WTC11 (cell line): Measurements from ENCODE around the gene SOCS7. TPM values are rescaled to one million over a fixed set of nuclear protein-coding genes. Genes with fewer than 3 reads are reported as not detected.
A peak's percentile ranks its signal among the peaks of the same experiment; 100 is the strongest.

ENCODE experiments used
- ATAC-seq: fragments of 200-7000 bp; cut with Tn5 transposase; 2 replicates; pipeline ENCODE4 v1.10.0; 2021; ENCODE audit warnings: mild to moderate bottlenecking, moderate library complexity
- CTCF ChIA-PET: fragments of 300-600 bp; sonication (Branson Sonifier 250); formaldehyde crosslinking; loops from one replicate; lab custom pipeline; 2021; ENCODE audit warnings: antibody characterized with exemption; lab: Charles Lee
- POLR2A ChIA-PET: fragments of 350-600 bp; sonication (Branson Sonifier 250); formaldehyde crosslinking; loops from one replicate; lab custom pipeline; 2021; ENCODE audit warnings: antibody characterized with exemption; lab: Charles Lee
- DNase-seq: peaks from one replicate; pipeline ENCODE4 v3.0.0; 2021; ENCODE audit warnings: low spot score
- H3K27ac Mint-ChIP-seq: 2 replicates; pipeline ENCODE4 v1.8.0; 2021; ENCODE audit warnings: mixed read lengths
- H3K27me3 Mint-ChIP-seq: 2 replicates; pipeline ENCODE4 v1.8.0; 2021; ENCODE audit warnings: low read depth, mild to moderate bottlenecking, moderate library complexity, mixed read lengths
- H3K36me3 Mint-ChIP-seq: 2 replicates; pipeline ENCODE4 v1.8.0; 2021; ENCODE audit warnings: mixed read lengths
- H3K4me1 Mint-ChIP-seq: 2 replicates; pipeline ENCODE4 v1.8.0; 2022; ENCODE audit warnings: mixed read lengths
- H3K4me3 Mint-ChIP-seq: 2 replicates; pipeline ENCODE4 v1.8.0; 2021; ENCODE audit warnings: mild to moderate bottlenecking, moderate library complexity, mixed read lengths
- H3K9me3 Mint-ChIP-seq: 2 replicates; pipeline ENCODE4 v1.8.0; 2021; ENCODE audit warnings: mixed read lengths
- ESRRA ChIP-seq: sonication (generic); formaldehyde crosslinking; IDR thresholded peaks from 2 replicates; pipeline ENCODE4 v1.8.1; 2022; ENCODE audit warnings: mild to moderate bottlenecking, missing genetic modification reagents, borderline replicate concordance
- FOXP1 ChIP-seq: sonication (generic); formaldehyde crosslinking; IDR thresholded peaks from 2 replicates; pipeline ENCODE4 v1.8.0; 2022; ENCODE audit warnings: missing genetic modification reagents, mild to moderate bottlenecking, moderate library complexity, borderline replicate concordance
- GABPB1 ChIP-seq: sonication (generic); formaldehyde crosslinking; IDR thresholded peaks from 2 replicates; pipeline ENCODE4 v1.8.1; 2023; ENCODE audit warnings: mild to moderate bottlenecking, missing genetic modification reagents
- NFATC4 ChIP-seq: fragments of 250-450 bp; sonication (Bioruptor Pico); IDR thresholded peaks from 2 replicates; pipeline ENCODE4 v1.9.0; 2021; ENCODE audit warnings: mild to moderate bottlenecking
- OVOL2 ChIP-seq: fragments of 250-450 bp; sonication (Bioruptor Pico); IDR thresholded peaks from 2 replicates; pipeline ENCODE4 v1.9.0; 2021; ENCODE audit warnings: mild to moderate bottlenecking, borderline replicate concordance
- ZNF232 ChIP-seq: sonication (generic); formaldehyde crosslinking; IDR thresholded peaks from 2 replicates; pipeline ENCODE4 v1.8.0; 2022; ENCODE audit warnings: mild to moderate bottlenecking, missing genetic modification reagents
- ZNF396 ChIP-seq: fragments of 250-450 bp; sonication (Bioruptor Pico); IDR thresholded peaks from 2 replicates; pipeline ENCODE4 v1.8.0; 2021; ENCODE audit warnings: mild to moderate bottlenecking, moderate library complexity, borderline replicate concordance
- ZNF423 ChIP-seq: fragments of 250-450 bp; sonication (Bioruptor Pico); IDR thresholded peaks from 2 replicates; pipeline ENCODE4 v2.1.2; 2022; ENCODE audit warnings: mild to moderate bottlenecking, moderate library complexity
- total RNA-seq: library from RNA; stranded (reverse); gene quantifications from 3 replicates; pipeline ENCODE4 v1.2.3, GENCODE V29; 2021
- TF ChIP-seq, protein P1 (sequence below): sonication (generic); formaldehyde crosslinking; IDR thresholded peaks from 2 replicates; pipeline ENCODE4 v1.8.0; 2022; ENCODE audit warnings: mild to moderate bottlenecking, missing genetic modification reagents
- TF ChIP-seq, protein P2 (sequence below): fragments of 250-450 bp; sonication (Bioruptor Pico); IDR thresholded peaks from 2 replicates; pipeline ENCODE4 v1.9.0; 2021; ENCODE audit warnings: moderate library complexity, mild to moderate bottlenecking, inconsistent platforms, borderline replicate concordance
- TF ChIP-seq, protein P3 (sequence below): sonication (generic); formaldehyde crosslinking; IDR thresholded peaks from 2 replicates; pipeline ENCODE4 v1.8.1; 2022; ENCODE audit warnings: mild to moderate bottlenecking, missing genetic modification reagents, moderate library complexity, borderline replicate concordance
- TF ChIP-seq, protein P4 (sequence below): fragments of 250-450 bp; sonication (Bioruptor Pico); IDR thresholded peaks from 2 replicates; pipeline ENCODE4 v1.8.0; 2021; ENCODE audit warnings: mild to moderate bottlenecking
- TF ChIP-seq, protein P5 (sequence below): sonication (generic); formaldehyde crosslinking; IDR thresholded peaks from 2 replicates; pipeline ENCODE4 v1.8.1; 2023; ENCODE audit warnings: mild to moderate bottlenecking, missing genetic modification reagents, borderline replicate concordance
- TF ChIP-seq, protein P6 (sequence below): sonication (generic); formaldehyde crosslinking; IDR thresholded peaks from 2 replicates; pipeline ENCODE4 v1.8.0; 2022; ENCODE audit warnings: mild to moderate bottlenecking, missing genetic modification reagents

Gene SOCS7
- total RNA-seq, 1 experiment from 2014 or later = 33.6 TPM

DNA sequence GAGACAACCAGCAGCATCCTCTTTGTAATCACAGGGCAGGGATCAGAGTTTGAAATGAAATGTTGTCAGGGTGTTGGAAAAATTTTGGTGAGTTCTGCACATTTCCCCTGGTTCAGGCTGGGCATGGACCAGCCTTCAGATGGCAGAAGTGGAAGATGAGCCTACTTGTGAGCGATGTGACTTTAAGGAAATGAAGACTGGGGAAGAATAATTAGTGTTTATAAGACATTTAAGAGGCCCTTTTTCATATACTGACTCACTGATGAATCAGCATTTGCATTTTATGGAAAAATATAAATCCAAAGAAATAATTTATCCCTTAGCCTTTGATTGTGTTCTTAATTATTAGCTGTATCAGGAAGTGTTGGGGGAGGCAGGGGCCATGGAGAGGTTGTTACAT lies 28.7 kb upstream of the SOCS7 start:
- H3K9me3 Mint-ChIP-seq = no peaks in the 10 kb centered on the region
- H3K27ac Mint-ChIP-seq = no peak overlapping the region
- no peak for DNase-seq
- ChIA-PET CTCF (interaction anchor here (0.7 to 5.6 kb wide), 32 partner anchors 10 to 384 kb away, joined by 3 to 165 read pairs (median 6); partner anchors contain the start of gene SOCS7), POLR2A (no interaction called here)
- H3K27me3 Mint-ChIP-seq = no peaks in the 10 kb centered on the region
- H3K36me3 Mint-ChIP-seq = peaks cover 34% of the 10 kb centered on the region
- H3K4me3 Mint-ChIP-seq = no peak overlapping the region
- TF ChIP-seq ESRRA (CRISPR knock-in tag) = no peak
- TF ChIP-seq FOXP1 (CRISPR knock-in tag) = no peak
- TF ChIP-seq, protein P1, sequence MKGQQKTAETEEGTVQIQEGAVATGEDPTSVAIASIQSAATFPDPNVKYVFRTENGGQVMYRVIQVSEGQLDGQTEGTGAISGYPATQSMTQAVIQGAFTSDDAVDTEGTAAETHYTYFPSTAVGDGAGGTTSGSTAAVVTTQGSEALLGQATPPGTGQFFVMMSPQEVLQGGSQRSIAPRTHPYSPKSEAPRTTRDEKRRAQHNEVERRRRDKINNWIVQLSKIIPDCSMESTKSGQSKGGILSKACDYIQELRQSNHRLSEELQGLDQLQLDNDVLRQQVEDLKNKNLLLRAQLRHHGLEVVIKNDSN (CRISPR knock-in tag) = no peak
- TF ChIP-seq, protein P2, sequence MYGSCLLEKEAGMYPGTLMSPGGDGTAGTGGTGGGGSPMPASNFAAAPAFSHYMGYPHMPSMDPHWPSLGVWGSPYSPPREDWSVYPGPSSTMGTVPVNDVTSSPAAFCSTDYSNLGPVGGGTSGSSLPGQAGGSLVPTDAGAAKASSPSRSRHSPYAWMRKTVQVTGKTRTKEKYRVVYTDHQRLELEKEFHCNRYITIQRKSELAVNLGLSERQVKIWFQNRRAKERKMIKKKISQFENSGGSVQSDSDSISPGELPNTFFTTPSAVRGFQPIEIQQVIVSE (CRISPR knock-in tag) = no peak
- no peak for TF ChIP-seq ZNF396
- TF ChIP-seq, protein P3, sequence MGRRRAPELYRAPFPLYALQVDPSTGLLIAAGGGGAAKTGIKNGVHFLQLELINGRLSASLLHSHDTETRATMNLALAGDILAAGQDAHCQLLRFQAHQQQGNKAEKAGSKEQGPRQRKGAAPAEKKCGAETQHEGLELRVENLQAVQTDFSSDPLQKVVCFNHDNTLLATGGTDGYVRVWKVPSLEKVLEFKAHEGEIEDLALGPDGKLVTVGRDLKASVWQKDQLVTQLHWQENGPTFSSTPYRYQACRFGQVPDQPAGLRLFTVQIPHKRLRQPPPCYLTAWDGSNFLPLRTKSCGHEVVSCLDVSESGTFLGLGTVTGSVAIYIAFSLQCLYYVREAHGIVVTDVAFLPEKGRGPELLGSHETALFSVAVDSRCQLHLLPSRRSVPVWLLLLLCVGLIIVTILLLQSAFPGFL (CRISPR knock-in tag) = no peak
- TF ChIP-seq GABPB1 (CRISPR knock-in tag) = no peak
- TF ChIP-seq ZNF423 (CRISPR knock-in tag) = no peak
- TF ChIP-seq, protein P4, sequence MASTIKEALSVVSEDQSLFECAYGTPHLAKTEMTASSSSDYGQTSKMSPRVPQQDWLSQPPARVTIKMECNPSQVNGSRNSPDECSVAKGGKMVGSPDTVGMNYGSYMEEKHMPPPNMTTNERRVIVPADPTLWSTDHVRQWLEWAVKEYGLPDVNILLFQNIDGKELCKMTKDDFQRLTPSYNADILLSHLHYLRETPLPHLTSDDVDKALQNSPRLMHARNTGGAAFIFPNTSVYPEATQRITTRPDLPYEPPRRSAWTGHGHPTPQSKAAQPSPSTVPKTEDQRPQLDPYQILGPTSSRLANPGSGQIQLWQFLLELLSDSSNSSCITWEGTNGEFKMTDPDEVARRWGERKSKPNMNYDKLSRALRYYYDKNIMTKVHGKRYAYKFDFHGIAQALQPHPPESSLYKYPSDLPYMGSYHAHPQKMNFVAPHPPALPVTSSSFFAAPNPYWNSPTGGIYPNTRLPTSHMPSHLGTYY (CRISPR knock-in tag) = no peak
- H3K4me1 Mint-ChIP-seq = peaks cover 22% of the 10 kb centered on the region
- no peak for ATAC-seq

DNA sequence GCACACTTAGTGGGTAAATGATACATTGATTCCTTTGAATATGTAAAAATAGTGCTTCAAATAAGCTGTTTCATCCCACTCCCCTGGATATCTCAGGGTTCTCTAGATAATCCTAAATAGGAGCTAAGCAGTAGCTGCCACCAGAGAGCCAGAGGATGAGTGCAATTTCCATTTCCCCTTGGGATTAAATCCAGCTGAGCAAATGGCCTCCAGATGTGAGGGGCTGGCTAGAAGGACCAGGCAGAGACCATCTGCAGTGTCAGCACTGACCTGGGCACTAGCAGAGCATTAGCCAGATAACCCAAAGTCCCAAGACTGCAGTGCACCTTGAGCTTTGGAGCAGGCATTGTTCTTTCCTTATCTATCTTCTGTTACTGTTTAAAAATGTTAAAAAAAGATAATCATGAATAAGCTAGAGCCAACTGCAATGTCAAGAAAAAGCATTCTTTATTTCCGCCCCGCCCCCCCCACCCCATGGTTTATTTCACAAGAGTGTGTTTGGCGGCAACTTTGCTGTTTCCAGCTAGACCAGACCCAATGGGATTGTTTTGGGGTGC lies 27.4 kb upstream of the SOCS7 start:
- no peak for ATAC-seq
- H3K27me3 Mint-ChIP-seq = no peaks in the 10 kb centered on the region
- DNase-seq = no peak
- CTCF ChIA-PET = interaction anchor here (0.6 to 5.6 kb wide), 16 partner anchors 9 to 343 kb away, joined by 3 to 165 read pairs (median 4); no protein-coding TSS in a partner anchor
- no peak overlapping the region for H3K4me3 Mint-ChIP-seq
- no peak overlapping the region for H3K27ac Mint-ChIP-seq
- peaks cover 30% of the 10 kb centered on the region for H3K4me1 Mint-ChIP-seq
- H3K36me3 Mint-ChIP-seq = peaks cover 30% of the 10 kb centered on the region
- TF ChIP-seq ZNF232 (CRISPR knock-in tag) = no peak
- TF ChIP-seq, protein P5, sequence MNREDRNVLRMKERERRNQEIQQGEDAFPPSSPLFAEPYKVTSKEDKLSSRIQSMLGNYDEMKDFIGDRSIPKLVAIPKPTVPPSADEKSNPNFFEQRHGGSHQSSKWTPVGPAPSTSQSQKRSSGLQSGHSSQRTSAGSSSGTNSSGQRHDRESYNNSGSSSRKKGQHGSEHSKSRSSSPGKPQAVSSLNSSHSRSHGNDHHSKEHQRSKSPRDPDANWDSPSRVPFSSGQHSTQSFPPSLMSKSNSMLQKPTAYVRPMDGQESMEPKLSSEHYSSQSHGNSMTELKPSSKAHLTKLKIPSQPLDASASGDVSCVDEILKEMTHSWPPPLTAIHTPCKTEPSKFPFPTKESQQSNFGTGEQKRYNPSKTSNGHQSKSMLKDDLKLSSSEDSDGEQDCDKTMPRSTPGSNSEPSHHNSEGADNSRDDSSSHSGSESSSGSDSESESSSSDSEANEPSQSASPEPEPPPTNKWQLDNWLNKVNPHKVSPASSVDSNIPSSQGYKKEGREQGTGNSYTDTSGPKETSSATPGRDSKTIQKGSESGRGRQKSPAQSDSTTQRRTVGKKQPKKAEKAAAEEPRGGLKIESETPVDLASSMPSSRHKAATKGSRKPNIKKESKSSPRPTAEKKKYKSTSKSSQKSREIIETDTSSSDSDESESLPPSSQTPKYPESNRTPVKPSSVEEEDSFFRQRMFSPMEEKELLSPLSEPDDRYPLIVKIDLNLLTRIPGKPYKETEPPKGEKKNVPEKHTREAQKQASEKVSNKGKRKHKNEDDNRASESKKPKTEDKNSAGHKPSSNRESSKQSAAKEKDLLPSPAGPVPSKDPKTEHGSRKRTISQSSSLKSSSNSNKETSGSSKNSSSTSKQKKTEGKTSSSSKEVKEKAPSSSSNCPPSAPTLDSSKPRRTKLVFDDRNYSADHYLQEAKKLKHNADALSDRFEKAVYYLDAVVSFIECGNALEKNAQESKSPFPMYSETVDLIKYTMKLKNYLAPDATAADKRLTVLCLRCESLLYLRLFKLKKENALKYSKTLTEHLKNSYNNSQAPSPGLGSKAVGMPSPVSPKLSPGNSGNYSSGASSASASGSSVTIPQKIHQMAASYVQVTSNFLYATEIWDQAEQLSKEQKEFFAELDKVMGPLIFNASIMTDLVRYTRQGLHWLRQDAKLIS = no peak
- TF ChIP-seq, all 79 proteins: peak for 0
- no peaks in the 10 kb centered on the region for H3K9me3 Mint-ChIP-seq
- POLR2A ChIA-PET = interaction anchor here (0.5 to 1.6 kb wide), 6 partner anchors 11 to 1876 kb away, joined by 3 to 5 read pairs (median 4); no protein-coding TSS in a partner anchor

DNA sequence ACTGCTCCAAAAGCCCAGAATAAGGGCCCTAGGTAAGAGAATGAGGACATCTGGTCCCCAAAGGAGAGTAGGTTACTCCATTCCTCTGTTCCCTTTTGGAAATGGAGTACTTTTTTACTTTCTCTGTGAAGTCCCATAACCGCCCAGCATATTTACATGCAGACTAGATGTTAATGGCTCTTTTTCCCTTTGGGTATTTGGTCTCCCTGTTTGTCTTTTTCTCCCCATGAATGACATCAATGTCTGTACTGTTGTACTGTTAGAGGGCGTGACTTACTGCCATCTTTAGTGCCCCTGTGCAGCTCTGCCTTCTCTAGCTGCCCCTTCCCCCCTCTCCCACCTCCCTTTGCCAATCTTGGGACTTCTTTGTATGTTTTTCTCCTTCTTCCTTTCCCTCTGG lies 26.9 kb upstream of the SOCS7 start:
- TF ChIP-seq OVOL2 (CRISPR knock-in tag) (no peak), NFATC4 (CRISPR knock-in tag) (no peak)
- TF ChIP-seq, protein P6, sequence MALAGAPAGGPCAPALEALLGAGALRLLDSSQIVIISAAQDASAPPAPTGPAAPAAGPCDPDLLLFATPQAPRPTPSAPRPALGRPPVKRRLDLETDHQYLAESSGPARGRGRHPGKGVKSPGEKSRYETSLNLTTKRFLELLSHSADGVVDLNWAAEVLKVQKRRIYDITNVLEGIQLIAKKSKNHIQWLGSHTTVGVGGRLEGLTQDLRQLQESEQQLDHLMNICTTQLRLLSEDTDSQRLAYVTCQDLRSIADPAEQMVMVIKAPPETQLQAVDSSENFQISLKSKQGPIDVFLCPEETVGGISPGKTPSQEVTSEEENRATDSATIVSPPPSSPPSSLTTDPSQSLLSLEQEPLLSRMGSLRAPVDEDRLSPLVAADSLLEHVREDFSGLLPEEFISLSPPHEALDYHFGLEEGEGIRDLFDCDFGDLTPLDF (CRISPR knock-in tag) = no peak
- ATAC-seq = no peak
- Mint-ChIP-seq H3K36me3 (peaks cover 26% of the 10 kb centered on the region), H3K27ac (peak overlapping the region; percentile 73; the same call in 1 of the 2 replicates), H3K4me3 (no peak overlapping the region), H3K9me3 (no peaks in the 10 kb centered on the region), H3K27me3 (no peaks in the 10 kb centered on the region), H3K4me1 (peaks cover 33% of the 10 kb centered on the region)
- CTCF ChIA-PET = interaction anchor here (0.6 to 5.6 kb wide), 19 partner anchors 8 to 343 kb away, joined by 3 to 165 read pairs (median 5); no protein-coding TSS in a partner anchor
- POLR2A ChIA-PET = interaction anchor here (0.5 to 1.6 kb wide), 7 partner anchors 9 to 1876 kb away, joined by 3 to 5 read pairs (median 4); no protein-coding TSS in a partner anchor
- DNase-seq = no peak
